HG03139 (cell line): ENCODE data around the gene INS.
"Not testable (repeated sequence)": the region's sequence is repeated elsewhere in the genome, so short reads cannot be mapped to it uniquely, and the experiment has no call there.

Experiments
- ATAC-seq: cut with Tn5 transposase; IDR thresholded peaks from one replicate; pipeline ENCODE4 v1.9.1; 2021; ENCODE audit not compliant: unreplicated experiment

The INS gene

GRCh38 chr11:2199466-2200341 lies 38.7 kb upstream of the INS start:
- ATAC-seq: no peak

GRCh38 chr11:2198621-2199365 lies 37.8 kb upstream of the INS start:
- no peak for ATAC-seq

- no peak for ATAC-seq
Observed at GRCh38 chr11:2197771-2198520, 36.9 kb upstream of the INS start.

GRCh38 chr11:2196970-2197770 lies 36.2 kb upstream of the INS start:
- no peak for ATAC-seq

- ATAC-seq: no peak
Observed at GRCh38 chr11:2195756-2196088, 34.7 kb upstream of the INS start.

GRCh38 chr11:2194877-2195755 lies 34.1 kb upstream of the INS start:
- no peak for ATAC-seq

- ATAC-seq: not testable (repeated sequence)
Observed at GRCh38 chr11:2193888-2194595, 33.0 kb upstream of the INS start.

- ATAC-seq: no peak
Observed at GRCh38 chr11:2193099-2193887, 32.3 kb upstream of the INS start.

GRCh38 chr11:2192435-2192834 lies 31.4 kb upstream of the INS start:
- no peak for ATAC-seq

- ATAC-seq: no peak
Observed at GRCh38 chr11:2191883-2192282, 30.9 kb upstream of the INS start.

GRCh38 chr11:2190657-2191471 lies 29.9 kb upstream of the INS start:
- ATAC-seq: no peak

GRCh38 chr11:2189938-2190656 lies 29.1 kb upstream of the INS start:
- no peak for ATAC-seq

GRCh38 chr11:2188745-2189144 lies 27.7 kb upstream of the INS start:
- ATAC-seq: no peak

- no peak for ATAC-seq
Observed at GRCh38 chr11:2187280-2187707, 26.3 kb upstream of the INS start.

- no peak for ATAC-seq
Observed at GRCh38 chr11:2186669-2187279, 25.8 kb upstream of the INS start.

- no peak for ATAC-seq
Observed at GRCh38 chr11:2185324-2186085, 24.5 kb upstream of the INS start.
